ENCODE measurements around the gene TERT.
"Not testable (repeated sequence)": the region's sequence is repeated elsewhere in the genome, so short reads cannot be mapped to it uniquely, and the experiment has no call there.

Gene TERT

DNA sequence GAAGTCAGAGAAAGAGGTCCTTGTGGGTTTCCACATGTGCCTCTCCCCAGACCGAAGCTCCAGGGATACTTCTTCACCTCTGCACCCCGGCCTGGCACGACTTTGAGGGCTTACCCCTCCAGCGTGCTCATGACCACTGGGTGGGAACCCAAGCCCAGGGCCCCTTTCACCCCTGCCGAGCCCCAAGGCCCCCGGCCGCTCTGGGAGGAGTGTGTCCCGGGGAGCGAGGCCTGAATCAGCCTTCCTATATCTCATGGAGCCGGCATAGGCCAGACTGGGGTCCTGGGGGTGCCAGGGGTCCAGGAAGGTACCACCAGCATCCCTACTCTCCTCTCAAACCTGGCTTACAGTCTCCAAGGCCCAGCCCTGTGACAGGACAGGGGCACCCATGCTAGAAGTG, 17.1 kb downstream of the TERT start:
- DNase-seq, result no peak

DNA sequence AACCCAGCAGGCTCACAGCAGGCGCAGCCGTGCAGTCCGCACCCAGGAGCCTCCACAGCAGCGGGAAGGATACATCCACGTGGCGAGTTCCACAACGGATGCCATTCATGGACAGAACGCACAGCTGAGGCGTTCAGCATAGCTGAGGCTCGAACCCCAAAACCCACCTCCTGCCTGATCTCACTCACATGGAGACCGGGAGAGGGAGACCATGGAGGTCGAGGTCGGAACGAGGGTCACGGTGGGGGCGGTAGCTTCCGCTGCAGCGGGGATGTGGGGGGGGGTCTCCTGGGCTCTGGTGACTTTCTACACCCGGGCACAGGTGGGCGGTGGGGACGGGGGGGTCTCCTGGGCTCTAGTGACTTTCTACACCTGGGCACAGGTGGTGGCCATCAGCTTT, 17.5 kb downstream of the TERT start:
- DNase-seq, result no peak

DNA sequence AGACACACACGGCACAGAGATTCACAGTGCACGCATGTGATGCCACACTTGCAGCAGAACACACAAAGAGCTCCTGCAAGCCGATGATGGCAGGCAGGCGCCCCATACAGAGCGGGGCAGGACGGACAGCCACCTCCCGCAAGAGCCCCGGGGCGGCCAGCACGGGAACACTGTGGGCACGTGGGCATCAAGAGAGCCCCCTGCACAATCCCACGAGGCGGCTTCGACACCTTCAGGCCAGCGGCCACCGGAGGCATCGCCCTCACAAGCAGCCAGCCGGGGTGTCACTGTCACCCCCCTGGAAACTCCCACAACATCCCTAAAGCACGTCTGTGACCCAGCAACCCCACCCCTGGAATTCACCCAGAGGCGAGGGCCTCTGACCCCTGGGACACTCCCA, 17.9 kb downstream of the TERT start:
- DNase-seq, result no peak

- not testable (repeated sequence) for DNase-seq
These were observed 19.2 kb downstream of the TERT start for GRCh38 chr5:1275397-1276391.

DNA sequence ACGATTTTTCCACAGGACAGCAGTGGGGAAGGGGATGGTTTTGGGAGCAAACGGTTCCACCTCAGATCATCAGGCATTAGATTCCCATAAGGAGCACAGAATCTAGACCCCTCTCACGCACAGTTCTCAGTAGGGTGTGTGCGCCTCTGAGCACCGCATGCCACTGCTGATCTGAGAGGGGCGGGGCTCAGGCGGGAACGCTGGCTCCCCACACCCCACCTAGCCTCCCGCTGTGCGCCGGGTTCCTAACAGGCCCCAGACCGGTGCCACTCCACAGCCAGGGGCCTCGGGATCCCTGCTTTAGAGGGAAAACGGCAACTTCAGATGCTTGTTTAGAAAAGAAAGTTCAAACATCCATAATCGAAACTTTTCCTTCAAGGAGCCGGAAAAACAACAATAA, 20.4 kb downstream of the TERT start:
- DNase-seq, result no peak

DNA sequence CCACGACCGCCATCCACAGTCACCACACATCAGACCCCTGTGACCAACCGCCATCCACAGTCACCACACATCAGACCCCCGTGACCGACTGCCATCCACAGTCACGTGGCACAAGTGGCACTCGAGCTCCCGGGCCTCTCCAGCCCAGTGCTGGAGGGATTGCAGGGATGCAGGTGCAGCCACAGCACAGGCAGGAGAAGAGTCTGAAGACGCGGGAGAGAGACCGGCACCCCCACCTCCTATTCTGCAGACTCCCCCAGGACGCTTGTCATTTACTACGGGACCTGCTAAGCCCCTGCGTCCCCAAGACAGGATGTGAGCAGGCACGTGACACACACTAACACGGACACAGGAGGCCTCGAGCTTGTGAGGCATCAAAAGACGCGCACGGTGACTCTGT, 21.1 kb downstream of the TERT start:
- no peak for DNase-seq

DNA sequence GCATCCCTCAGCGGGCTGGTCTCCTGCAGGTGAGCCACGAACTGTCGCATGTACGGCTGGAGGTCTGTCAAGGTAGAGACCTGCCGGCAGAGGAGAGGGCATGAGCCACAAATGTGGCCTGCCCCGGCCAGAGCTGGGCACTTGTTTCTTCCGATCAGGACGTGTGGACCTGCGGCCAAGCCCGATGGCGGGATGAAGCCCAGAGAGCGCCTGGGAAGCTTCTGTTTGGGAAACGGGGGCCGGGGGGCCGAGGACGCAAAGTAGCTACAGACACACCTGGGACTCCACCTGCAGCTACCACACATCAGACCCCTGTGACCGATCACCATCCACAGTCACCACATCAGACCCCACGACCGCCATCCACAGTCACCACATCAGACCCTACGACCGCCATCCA, 22.7 kb downstream of the TERT start:
- DNase-seq, result no peak

GRCh38 chr5:1270933-1271914, 23.6 kb downstream of the TERT start:
- DNase-seq, result no peak

DNA sequence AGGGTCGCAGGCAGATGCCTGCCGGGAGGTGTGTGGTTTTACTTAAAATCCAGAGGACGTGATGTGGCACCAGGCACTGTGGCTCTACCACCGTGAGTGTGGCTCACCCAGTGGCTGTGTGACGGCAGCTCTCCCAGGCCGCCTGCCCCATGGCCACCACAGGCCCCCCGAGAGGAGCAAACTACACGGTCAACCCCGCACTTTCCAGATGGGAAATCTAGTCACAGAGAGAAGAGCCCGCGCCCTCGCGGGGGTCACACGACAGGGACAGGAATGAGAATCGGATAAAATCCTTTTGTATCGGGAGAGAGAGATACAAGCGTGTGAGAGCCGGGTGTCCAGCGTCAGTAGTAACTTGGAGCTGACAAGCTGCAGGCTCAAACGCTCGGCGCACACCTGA, 24.4 kb downstream of the TERT start:
- DNase-seq, result no peak

DNA sequence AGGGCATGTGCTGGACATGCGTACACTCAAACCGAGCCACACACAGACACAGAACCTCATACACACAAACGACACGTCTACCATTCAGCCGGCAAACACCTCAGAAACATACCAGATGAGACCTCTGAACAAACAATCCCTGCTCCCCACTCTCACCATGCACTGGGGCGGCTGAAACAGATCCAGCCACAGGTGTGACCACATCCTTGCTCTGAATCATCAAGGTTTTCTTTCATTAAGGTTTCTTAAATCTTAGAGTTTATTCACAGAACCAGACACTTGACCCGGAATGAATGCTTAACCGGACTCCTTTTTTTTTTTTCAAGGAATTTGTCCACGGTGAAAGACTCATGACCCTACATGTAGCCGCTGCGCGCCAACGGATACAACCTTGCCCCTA, 26.2 kb downstream of the TERT start:
- DNase-seq, result peak; percentile 60

DNA sequence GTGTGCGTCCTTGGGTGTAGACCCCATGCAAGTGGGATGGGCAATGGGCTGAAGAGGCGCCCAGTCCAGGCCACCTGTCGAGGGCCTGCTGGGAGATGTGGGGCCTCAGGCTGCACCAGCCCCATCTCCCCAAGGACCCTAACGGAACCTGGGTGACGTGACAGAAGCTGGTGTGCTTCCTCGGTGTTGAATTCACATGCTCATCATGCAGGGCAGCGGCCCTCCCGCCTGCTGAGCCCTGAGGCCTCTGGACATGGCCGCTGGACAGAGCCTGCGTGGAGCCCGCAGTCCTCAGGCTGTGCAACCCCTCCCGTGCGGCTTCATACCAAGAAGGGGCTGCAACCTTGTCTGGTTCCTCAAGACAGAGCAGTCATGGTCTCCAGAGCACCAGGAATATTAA, 26.8 kb downstream of the TERT start:
- no peak for DNase-seq

DNA sequence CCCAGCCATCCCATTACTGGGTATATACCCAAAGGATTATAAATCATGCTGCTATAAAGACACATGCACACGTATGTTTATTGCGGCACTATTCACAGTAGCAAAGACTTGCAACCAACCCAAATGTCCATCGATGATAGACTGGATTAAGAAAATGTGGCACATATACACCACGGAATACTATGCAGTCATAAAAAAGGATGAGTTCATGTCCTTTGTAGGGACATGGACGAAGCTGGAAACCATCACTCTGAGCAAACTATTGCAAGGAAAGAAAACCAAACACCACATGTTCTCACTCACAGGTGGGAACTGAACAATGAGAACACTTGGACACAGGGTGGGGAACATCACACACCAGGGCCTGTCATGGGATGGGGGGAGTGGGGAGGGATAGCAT, 27.4 kb downstream of the TERT start:
- not testable (repeated sequence) for DNase-seq

- no peak for DNase-seq
These were observed 28.1 kb downstream of the TERT start for GRCh38 chr5:1266791-1267190.

DNA sequence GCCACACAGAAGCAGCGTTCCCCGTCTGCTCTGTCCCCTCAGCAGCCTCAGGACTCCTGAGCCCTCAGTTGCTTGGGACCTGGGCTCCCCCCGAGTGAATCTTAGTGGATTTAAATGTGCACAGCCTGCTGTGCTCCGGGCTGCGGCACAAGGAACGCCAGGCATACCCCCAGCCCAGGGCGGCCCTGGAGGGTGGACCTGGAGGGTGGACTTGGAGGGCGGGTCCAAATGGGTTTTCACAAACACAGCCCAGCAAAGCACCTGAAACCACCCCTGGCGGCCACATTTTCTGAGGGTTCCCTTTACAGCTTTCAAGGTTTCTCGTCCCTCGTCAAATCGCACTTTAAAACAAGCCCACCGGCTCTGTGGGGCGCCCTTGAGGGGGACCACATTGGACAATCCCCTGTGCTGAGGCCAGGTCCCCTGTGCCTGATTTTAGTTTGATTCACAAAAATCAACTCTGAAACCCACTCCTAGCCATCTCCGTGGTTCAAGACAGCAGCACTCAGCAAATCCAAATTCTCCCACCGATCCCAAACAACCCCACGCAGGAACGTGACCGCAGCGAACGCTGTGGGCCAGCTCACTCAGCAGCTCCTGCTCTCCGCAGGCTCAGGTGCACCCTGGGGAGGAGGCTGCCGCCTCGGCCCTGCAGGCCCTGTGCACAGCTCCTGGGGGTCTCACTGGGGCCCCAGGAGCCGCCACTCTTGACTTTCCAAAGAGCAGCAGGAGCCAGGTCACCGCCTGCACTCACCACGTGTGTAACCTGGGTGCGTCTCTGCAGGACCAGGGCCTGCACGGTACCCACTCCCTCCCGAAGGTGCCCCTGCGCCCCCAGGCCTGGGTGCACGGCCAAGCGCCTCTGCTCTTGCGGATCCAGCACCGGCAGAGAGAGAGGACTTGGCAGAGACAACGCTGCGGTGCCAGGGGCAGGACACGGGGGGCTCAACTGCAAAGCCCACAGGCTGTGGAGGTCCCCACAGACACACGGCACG, 29.1 kb downstream of the TERT start:
- DNase-seq, result no peak

- DNase-seq, result no peak
These were observed 29.8 kb downstream of the TERT start for GRCh38 chr5:1265026-1265425.

GRCh38 chr5:1264211-1264610, 30.7 kb downstream of the TERT start:
- no peak for DNase-seq

DNA sequence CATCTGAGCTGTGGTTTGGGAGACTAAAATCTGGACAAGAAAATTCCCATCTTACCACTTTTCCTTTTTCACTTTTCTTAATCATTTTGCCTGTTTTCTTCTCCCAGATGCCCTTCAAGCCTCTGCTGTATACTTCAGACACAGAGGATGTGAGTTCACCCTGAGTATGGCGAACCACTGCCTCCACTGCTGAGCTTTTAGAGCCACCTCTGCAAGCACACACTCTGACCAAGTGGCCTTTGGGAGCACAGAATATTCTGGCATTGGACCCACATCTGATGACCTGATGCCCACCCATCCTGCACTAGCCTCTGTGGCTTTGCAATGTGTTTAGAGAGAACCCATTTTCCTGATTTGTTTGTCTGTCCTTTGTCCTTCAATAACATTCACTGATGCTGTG, 32.5 kb downstream of the TERT start:
- no peak for DNase-seq

DNA sequence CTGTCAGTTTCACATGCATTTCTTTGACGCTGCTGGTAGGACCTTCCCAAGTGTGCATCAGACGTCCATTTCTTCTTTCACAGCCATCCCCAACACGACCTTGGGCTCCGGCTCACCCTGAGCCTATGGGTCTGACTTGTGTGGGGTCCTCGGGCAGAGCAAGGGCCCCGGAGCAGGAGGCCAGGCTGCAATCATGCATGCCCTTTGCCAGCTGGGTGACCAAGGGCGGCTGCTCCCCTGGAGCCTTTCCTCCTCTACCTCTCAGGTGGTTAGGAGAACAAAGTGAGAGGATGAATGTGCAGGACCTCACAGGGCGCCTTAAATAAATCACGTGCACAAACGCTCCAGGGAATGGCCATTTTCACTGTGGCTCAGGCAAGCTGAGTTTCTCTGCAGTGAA, 33.2 kb downstream of the TERT start:
- no peak for DNase-seq

- DNase-seq, result no peak
These were observed 34.9 kb downstream of the TERT start for GRCh38 chr5:1259806-1260480.

- DNase-seq, result no peak
These were observed 37.0 kb downstream of the TERT start for GRCh38 chr5:1257841-1258240.

DNA sequence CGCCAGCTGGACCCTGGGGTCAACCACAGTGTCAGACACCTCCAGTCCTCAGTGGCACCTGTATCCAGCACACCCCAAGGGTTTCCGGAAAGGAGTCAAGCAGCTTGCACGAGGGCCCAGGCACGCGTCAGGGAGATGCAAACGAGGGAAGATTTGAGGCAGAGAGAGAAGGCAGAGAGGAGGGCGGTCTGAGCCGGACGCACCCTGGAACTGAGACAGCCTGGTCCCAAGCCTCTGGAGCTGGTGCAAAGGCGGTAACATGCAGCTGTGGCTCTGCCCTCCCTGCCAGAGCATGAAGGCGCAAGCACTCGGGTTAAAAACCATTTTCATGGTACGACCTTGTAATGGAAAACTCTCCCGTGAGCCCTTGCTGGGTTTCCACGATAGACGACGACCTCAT, 37.5 kb downstream of the TERT start:
- DNase-seq, result no peak

DNA sequence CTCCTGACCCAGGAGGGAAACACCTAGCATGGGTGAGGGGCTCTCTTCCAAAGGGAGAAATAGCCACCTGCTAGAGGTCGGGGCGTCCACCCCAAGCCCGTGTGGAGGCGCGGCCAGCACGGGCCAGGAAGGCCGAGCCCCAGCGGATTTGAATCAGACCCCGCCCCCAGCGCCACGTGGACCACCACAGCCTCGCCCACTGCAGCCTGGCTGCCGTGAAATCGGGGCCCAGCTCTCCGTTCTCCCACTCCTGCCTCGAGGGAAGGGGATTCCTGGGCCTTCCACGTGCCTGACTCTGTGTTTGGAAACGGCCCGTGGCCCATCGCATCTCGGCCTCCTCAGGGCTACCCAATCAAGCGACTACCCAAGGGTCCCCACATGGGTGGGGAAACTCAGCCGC, 38.1 kb downstream of the TERT start:
- DNase-seq, result no peak

Measured in activated gamma-delta T cell treated with Interleukin-2 at 50 U/mL for 16 hours (primary cell).